IMR-90 (cell line): ENCODE measurements around the gene FBLIM1. TPM values are rescaled to one million over a fixed set of nuclear protein-coding genes. Genes with fewer than 3 reads are reported as not detected.

Experiments
- ATAC-seq: fragments of 200-7000 bp; cut with Tn5 transposase; 2 replicates; pipeline ENCODE4 v1.9.1; 2020; ENCODE audit warnings: low read depth, mild to moderate bottlenecking, moderate library complexity
- BruUV-seq: library from RNA; stranded (reverse); fragments of 400-500 nt; replicated peaks from 2 replicates; lab custom pipeline; 2021; lab: Mats Ljungman, UMichigan
- CTCF ChIA-PET: fragments of 300-600 bp; formaldehyde crosslinking; extraction: SDS; loops from one replicate; lab custom pipeline; 2021; ENCODE audit warnings: antibody characterized with exemption; lab: Yijun Ruan, JAX
- POLR2A ChIA-PET: fragments of 300-600 bp; sonication (Branson Sonifier 250); formaldehyde crosslinking; loops from one replicate; lab custom pipeline; 2022; ENCODE audit warnings: antibody characterized with exemption; ENCODE audit not compliant: unreplicated experiment; lab: Charles Lee
- DNase-seq: peaks from one replicate; pipeline ENCODE4 v3.0.0; 2013
- H2AFZ ChIP-seq: replicated peaks from 2 replicates; pipeline ENCODE3; 2013; ENCODE audit warnings: low read length, mild to moderate bottlenecking; ENCODE audit not compliant: poor library complexity
- H2AK5ac ChIP-seq: 2 replicates; pipeline ENCODE4 v1.6.1; 2013; ENCODE audit warnings: low read depth, low read length, inconsistent platforms
- H2AK9ac ChIP-seq: replicated peaks from 2 replicates; pipeline ENCODE3; 2013; ENCODE audit warnings: mild to moderate bottlenecking, low read depth, low read length, moderate library complexity; ENCODE audit not compliant: poor library complexity
- H2BK120ac ChIP-seq: 2 replicates; pipeline ENCODE4 v1.6.1; 2013; ENCODE audit warnings: low read depth, low read length, inconsistent platforms
- H2BK15ac ChIP-seq: 3 replicates; pipeline ENCODE4 v1.6.1; 2013; ENCODE audit warnings: low read depth, low read length, inconsistent platforms
- H2BK20ac ChIP-seq: 2 replicates; pipeline ENCODE4 v1.6.1; 2013; ENCODE audit warnings: low read depth, mild to moderate bottlenecking, inconsistent platforms, low read length, moderate library complexity
- H2BK5ac ChIP-seq: 2 replicates; pipeline ENCODE4 v1.6.1; 2013; ENCODE audit warnings: mild to moderate bottlenecking, low read depth, low read length, inconsistent platforms; ENCODE audit not compliant: poor library complexity, severe bottlenecking
- H3K14ac ChIP-seq: replicated peaks from 2 replicates; pipeline ENCODE4 v1.6.1; 2013; ENCODE audit warnings: low read depth, low read length, inconsistent platforms
- H3K18ac ChIP-seq: 2 replicates; pipeline ENCODE4 v1.6.1; 2013; ENCODE audit warnings: low read depth, low read length, control low read depth
- H3K23ac ChIP-seq: 2 replicates; pipeline ENCODE4 v1.6.1; 2013; ENCODE audit warnings: low read depth, low read length, inconsistent platforms
- H3K27ac ChIP-seq: 2 replicates; pipeline ENCODE4 v1.5.1; 2013; ENCODE audit warnings: mild to moderate bottlenecking, control low read depth, low read length; ENCODE audit not compliant: insufficient read depth
- H3K27me3 ChIP-seq: 2 replicates; pipeline ENCODE4 v1.6.1; 2013; ENCODE audit warnings: low read length; ENCODE audit not compliant: control insufficient read depth, insufficient read depth
- H3K36me3 ChIP-seq: 2 replicates; pipeline ENCODE4 v1.6.1; 2013; ENCODE audit warnings: low read length, mixed read lengths; ENCODE audit not compliant: control insufficient read depth, insufficient read depth
- H3K4ac ChIP-seq: 2 replicates; pipeline ENCODE4 v1.6.1; 2013; ENCODE audit warnings: low read depth, low read length, inconsistent platforms
- H3K4me1 ChIP-seq: 2 replicates; pipeline ENCODE4 v1.6.1; 2013; ENCODE audit warnings: low read length, mixed read lengths; ENCODE audit not compliant: control insufficient read depth, insufficient read depth
- H3K4me2 ChIP-seq: 2 replicates; pipeline ENCODE4 v1.6.1; 2013; ENCODE audit warnings: low read depth, mild to moderate bottlenecking, control low read depth, low read length, moderate library complexity
- H3K4me3 ChIP-seq: 2 replicates; pipeline ENCODE4 v1.5.1; 2013; ENCODE audit warnings: low read depth, mild to moderate bottlenecking, control low read depth, low read length, moderate library complexity; ENCODE audit not compliant: insufficient read depth
- H3K56ac ChIP-seq: 2 replicates; pipeline ENCODE4 v1.6.1; 2013; ENCODE audit warnings: low read length, inconsistent platforms; ENCODE audit not compliant: insufficient read depth; ENCODE audit errors: extremely low read depth
- H3K79me1 ChIP-seq, 2 experiments: 2 replicates each; pipeline ENCODE4 v1.6.1; 2013; ENCODE audit warnings: low read length in 2 of 2, inconsistent platforms in 1 of 2, low read depth in 1 of 2
- H3K9ac ChIP-seq: 2 replicates; pipeline ENCODE4 v1.6.1; 2013; ENCODE audit warnings: low read depth, low read length, control low read depth
- H3K9me1 ChIP-seq: 2 replicates; pipeline ENCODE4 v1.6.1; 2013; ENCODE audit warnings: low read length, inconsistent platforms; ENCODE audit not compliant: insufficient read depth
- H3K9me3 ChIP-seq: 2 replicates; pipeline ENCODE4 v1.6.1; 2013; ENCODE audit warnings: low read length; ENCODE audit not compliant: control insufficient read depth, insufficient read depth
- H4K20me1 ChIP-seq: 2 replicates; pipeline ENCODE4 v1.6.1; 2013; ENCODE audit warnings: low read length, inconsistent platforms; ENCODE audit not compliant: insufficient read depth
- H4K5ac ChIP-seq: 2 replicates; pipeline ENCODE4 v1.6.1; 2013; ENCODE audit warnings: mild to moderate bottlenecking, low read depth, low read length, control low read depth
- H4K8ac ChIP-seq, 2 experiments: 2 replicates each; pipeline ENCODE4 v1.6.1; 2013; ENCODE audit warnings: low read depth in 2 of 2, low read length in 2 of 2, control low read depth in 1 of 2, inconsistent platforms in 1 of 2
- H4K91ac ChIP-seq: 2 replicates; pipeline ENCODE4 v1.6.1; 2013; ENCODE audit warnings: low read depth, low read length, inconsistent platforms; ENCODE audit not compliant: insufficient read depth
- FOS ChIP-seq: fragments of 150-350 bp; IDR thresholded peaks from 2 replicates; pipeline ENCODE4 v1.6.1; 2016; ENCODE audit warnings: low read depth, low read length
- RCOR1 ChIP-seq: IDR thresholded peaks from 2 replicates; pipeline ENCODE4 v1.6.1; 2012; ENCODE audit warnings: mild to moderate bottlenecking, low read length, improper control_type of control experiment; ENCODE audit not compliant: insufficient replicate concordance
- WGBS, 2 experiments: methylation state at CpG; one replicate each; pipeline versions ENCODE4 v1.1.5 to v1.1.7; 2013; ENCODE audit warnings: missing lambda C conversion rate in 2 of 2; ENCODE audit not compliant: insufficient read length in 1 of 2; ENCODE audit errors: extremely low coverage in 2 of 2; 5-methylcytosine and 5-hydroxymethylcytosine counted together
- dilution Hi-C: fragments of 300-500 bp; cut with HindIII; formaldehyde crosslinking; loops from one replicate; pipeline ENCODE4 v1.14.3; 2018; ENCODE audit warnings: low sequenced_read_pairs; ENCODE audit not compliant: unreplicated experiment
- in situ Hi-C: fragments of 300-500 bp; cut with MboI; formaldehyde crosslinking; loops from 3 replicates; pipeline ENCODE4 v1.14.3; 2019; ENCODE audit warnings: low sequenced_read_pairs, inconsistent platforms, mixed read lengths
- intact Hi-C: fragments of 100-400 bp; cut with micrococcal nuclease; formaldehyde crosslinking; loops from 2 replicates; pipeline ENCODE4 v1.10.0; 2022
- polyA plus RNA-seq, 3 experiments: library from polyadenylated mRNA; depleted of rRNA; stranded (reverse); fragments of >200 nt; gene quantifications; 2 replicates each; pipeline ENCODE4 v1.2.3, GENCODE V29; 2012; ENCODE audit warnings: low replicate concordance in 1 of 3
- total RNA-seq: library from RNA; depleted of rRNA; stranded (reverse); fragments of >200 nt; gene quantifications from 2 replicates; pipeline ENCODE4 v1.2.3, GENCODE V29; 2012

The FBLIM1 gene
- total and polyA plus RNA-seq, 2 of the 4 experiments (the other 2 are of a cell fraction), result 52.2 to 140 TPM

DNA sequence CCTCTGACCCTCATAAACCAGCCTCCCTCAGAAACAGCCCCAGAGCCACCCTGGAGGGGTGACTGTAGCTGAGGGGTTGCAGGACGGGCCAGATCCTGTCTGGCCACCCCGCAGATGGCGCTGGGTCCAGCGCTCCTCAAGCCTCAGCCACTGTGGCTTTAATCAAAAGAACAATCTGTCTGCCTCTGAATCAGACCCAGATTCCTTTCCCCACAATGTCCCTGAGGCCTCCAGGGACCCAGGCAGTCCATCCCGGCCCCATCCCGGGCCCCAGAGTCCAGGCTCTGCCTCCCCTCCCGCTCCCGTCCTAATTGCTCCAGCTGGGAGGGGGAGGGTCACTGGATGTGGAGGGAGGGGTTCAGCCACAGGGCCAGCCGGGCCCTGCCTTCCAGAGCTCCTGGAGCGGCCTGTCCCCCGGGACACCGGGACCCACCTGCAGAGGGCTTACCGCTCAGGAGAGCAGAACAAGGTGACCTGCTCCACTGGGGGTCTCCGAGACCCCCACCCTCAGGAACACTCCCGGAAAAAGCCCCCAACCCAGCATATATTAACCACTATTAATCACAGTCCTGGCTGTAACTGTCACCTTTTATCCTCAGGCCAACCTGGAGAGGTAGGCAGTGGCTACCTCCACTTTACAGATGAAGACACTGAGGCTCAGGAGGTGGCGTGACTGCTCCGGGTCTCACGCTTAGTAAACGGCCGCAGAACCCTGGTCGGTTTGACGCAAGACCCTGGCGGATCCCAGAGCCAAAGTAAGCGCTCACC, 836 bp upstream of the FBLIM1 start:
- CTCF ChIA-PET, result no interaction called here

More for the DNA sequence above, 836 bp upstream of the FBLIM1 start:
- H3K56ac ChIP-seq, result no peak overlapping the region
- peak overlapping the region; percentile 89; the same call in 2 of the 3 replicates for H2BK15ac ChIP-seq
- H3K4me2 ChIP-seq, result peak overlapping the region; percentile 84
- in situ Hi-C loops (no loop called here), dilution Hi-C loops (no loop called here), intact Hi-C loops (no loop called here)
- peaks cover 8 to 36% of the 10 kb centered on the region in 2 experiments; a peak in 3 of 4 replicates for H3K79me1 ChIP-seq
- peak overlapping the region; percentile 68 for H3K4me3 ChIP-seq
- peak overlapping the region; percentile 54 for H2AK5ac ChIP-seq
- H3K4ac ChIP-seq, result peak overlapping the region; percentile 84
- DNase-seq (peak; percentile 12), ATAC-seq (0 out of 2 replicates have a peak, but pooled peaks have one; percentile 6)
- H3K23ac ChIP-seq, result peak overlapping the region; percentile 87; the same call in 1 of the 2 replicates
- H2BK20ac ChIP-seq, result no peak overlapping the region
- peak overlapping the region; percentile 94 for H3K14ac ChIP-seq
- H3K27ac ChIP-seq, result peak overlapping the region; percentile 39
- peak overlapping the region; percentile 94 for H2AFZ ChIP-seq
- H3K36me3 ChIP-seq, result no peaks in the 10 kb centered on the region; the same call in 1 of the 2 replicates
- POLR2A ChIA-PET, result no interaction called here
- H3K9me1 ChIP-seq, result peaks cover 7% of the 10 kb centered on the region
- H4K8ac ChIP-seq, result peak overlapping the region; percentile 40 to 96
- H3K9me3 ChIP-seq, result no peaks in the 10 kb centered on the region
- WGBS, 2 experiments, result 28% methylated on average over 6 of the region's 24 CpGs; no CpG with 5 or more reads in 1 of the 2 experiments
- H4K20me1 ChIP-seq, result peaks cover 20% of the 10 kb centered on the region
- H2BK120ac ChIP-seq, result peak overlapping the region; percentile 47
- no TSS peak for BruUV-seq
- H3K27me3 ChIP-seq, result no peaks in the 10 kb centered on the region
- peak overlapping the region; percentile 48; the same call in 1 of the 2 replicates for H3K18ac ChIP-seq
- H2BK5ac ChIP-seq, result peak overlapping the region; percentile 23
- H4K91ac ChIP-seq, result peak overlapping the region; percentile 93
- TF ChIP-seq RCOR1, result no peak
- no peak for TF ChIP-seq FOS
- peak overlapping the region; percentile 22 for H3K9ac ChIP-seq
- H4K5ac ChIP-seq, result peak overlapping the region; percentile 96
- peaks cover 17% of the 10 kb centered on the region for H3K4me1 ChIP-seq
- H2AK9ac ChIP-seq, result peak overlapping the region; percentile 93
